Peyer's patch (tissue), 4 donors: ENCODE measurements around the gene UQCR10. TPM values are rescaled to one million over a fixed set of nuclear protein-coding genes. Genes with fewer than 3 reads are reported as not detected.

ENCODE experiments used
- DNase-seq, 3 donors: peaks; one replicate each; pipeline ENCODE4 v3.0.0-alpha.2; 2017 to 2019
- H3K27ac ChIP-seq, 4 donors: fragments of 200-600 bp; sonication (generic); one replicate each; pipeline ENCODE4 v1.5.1; 2016 to 2019
- H3K27me3 ChIP-seq, 2 donors: fragments of 200-600 bp; sonication (generic); one replicate each; pipeline ENCODE4 v1.5.1; 2019
- H3K36me3 ChIP-seq, 3 donors: fragments of 200-600 bp; sonication (generic); one replicate each; pipeline ENCODE4 v1.5.1; 2016 to 2019
- H3K4me1 ChIP-seq, 4 donors: fragments of 200-600 bp; sonication (generic); one replicate each; pipeline ENCODE4 v1.5.1; 2016 to 2019
- H3K4me3 ChIP-seq, 4 donors: fragments of 200-600 bp; sonication (generic); 1 replicate in 3 of 4; 2 replicates in 1 of 4; pipeline ENCODE4 v1.5.1; 2016 to 2019; ENCODE audit warnings: mild to moderate bottlenecking in 1 of 4
- H3K9me3 ChIP-seq, 4 donors: fragments of 200-600 bp; sonication (generic); one replicate each; pipeline ENCODE4 v1.5.1; 2016 to 2019; ENCODE audit warnings: mild to moderate bottlenecking in 1 of 4
- CTCF ChIP-seq, 6 experiments: fragments of 450-650 bp in 4 of 6; fragments of 200-600 bp in 2 of 6; sonication (generic) in 1 of 6; IDR thresholded peaks; one replicate each; pipeline ENCODE4 v1.5.1; 2017 to 2019; ENCODE audit warnings: antibody characterized with exemption in 6 of 6, mild to moderate bottlenecking in 3 of 6, moderate library complexity in 1 of 6
- POLR2A ChIP-seq, 2 donors: fragments of 450-650 bp; IDR thresholded peaks; one replicate each; pipeline ENCODE4 v1.5.1; 2017; ENCODE audit warnings: antibody characterized with exemption in 2 of 2, mild to moderate bottlenecking in 2 of 2, moderate library complexity in 2 of 2
- total RNA-seq, 4 donors: library from RNA; depleted of rRNA; stranded (reverse); fragments of >200 nt; gene quantifications; one replicate each; pipeline ENCODE4 v1.1.0, GENCODE V29; 2016

Gene UQCR10
- total RNA-seq, 4 donors from 2014 or later: 60.9 to 144 (median 88.2) TPM

DNA sequence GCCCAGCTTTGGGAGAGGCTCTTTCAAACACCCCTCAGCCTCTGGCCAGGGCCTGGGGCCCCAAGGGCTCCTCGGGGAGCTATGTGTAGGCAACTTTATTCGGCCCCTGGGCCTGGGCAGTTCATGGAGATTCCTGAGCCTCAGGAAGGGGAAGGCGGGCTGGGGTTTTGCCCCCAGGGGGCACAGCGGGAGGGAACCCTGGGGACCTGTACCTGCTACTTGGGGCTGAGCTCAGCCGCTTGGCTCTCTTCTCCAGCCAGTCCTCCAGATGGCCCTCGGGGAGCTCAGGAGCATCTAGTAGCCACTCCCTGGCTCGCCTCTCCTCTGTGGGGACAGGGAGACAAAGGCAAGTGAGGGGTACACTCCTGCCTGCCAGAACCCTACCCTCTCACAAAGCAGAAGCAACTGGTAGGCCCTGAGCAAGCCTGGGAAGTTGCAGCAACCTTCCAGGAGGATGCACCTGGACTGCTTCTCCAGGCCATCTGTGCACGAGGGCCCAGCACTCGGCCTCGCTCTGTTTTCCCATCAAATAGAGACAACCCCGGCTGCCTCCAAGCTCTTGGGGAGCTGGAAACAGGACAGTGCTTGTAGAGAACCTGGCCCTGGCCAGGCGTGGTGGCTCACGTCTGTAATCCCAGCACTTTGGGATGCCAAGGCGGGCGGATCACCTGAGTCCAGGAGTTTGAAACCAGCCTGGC, 28.9 kb upstream of the UQCR10 start:
- no peak overlapping the region for H3K4me3 ChIP-seq
- H3K27me3 ChIP-seq: no peaks in the 10 kb centered on the region
- H3K27ac ChIP-seq: no peak overlapping the region
- no peaks in the 10 kb centered on the region for H3K9me3 ChIP-seq
- TF ChIP-seq POLR2A (IDR thresholded peaks at IDR 0.05) (no peak), CTCF (IDR thresholded peaks at IDR 0.05) (no peak)
- DNase-seq: no peak
- peaks cover 0 to 7% (median 0%) of the 10 kb centered on the region in 4 donors for H3K4me1 ChIP-seq
- peaks cover 0 to 5% (median 0%) of the 10 kb centered on the region in 3 donors for H3K36me3 ChIP-seq

DNA sequence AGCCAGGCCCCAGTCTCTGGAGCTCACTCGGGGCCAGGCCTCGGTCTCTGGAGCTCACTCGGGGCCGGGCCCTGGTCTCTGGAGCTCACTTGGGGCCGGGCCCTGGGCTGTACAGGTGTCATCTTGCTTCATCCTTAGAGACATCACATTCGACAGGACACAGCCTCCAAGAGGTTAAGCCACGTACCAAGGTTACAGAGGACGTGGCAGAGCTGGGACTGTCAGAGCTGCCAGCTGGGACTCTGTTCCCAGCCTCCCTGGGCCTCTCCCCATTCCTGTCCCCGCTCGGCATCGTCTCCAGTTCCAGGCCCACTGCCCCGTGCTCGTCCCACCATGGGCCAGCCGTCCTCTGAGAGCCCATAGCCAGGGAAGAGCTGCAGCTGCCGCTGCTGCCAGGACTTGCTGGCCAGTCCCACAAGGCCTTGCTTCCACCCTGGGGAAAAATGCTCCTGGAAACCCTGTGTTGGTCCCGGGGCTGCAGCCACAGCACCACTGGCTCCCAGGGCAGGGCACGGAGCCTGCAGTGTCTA, 27.8 kb upstream of the UQCR10 start:
- H3K9me3 ChIP-seq: no peaks in the 10 kb centered on the region
- peaks cover 0 to 5% (median 0%) of the 10 kb centered on the region in 3 donors for H3K36me3 ChIP-seq
- no peak overlapping the region for H3K4me3 ChIP-seq
- no peak overlapping the region for H3K27ac ChIP-seq
- H3K4me1 ChIP-seq: no peaks in the 10 kb centered on the region
- DNase-seq: no peak
- TF ChIP-seq CTCF (IDR thresholded peaks at IDR 0.05) (no peak), POLR2A (IDR thresholded peaks at IDR 0.05) (no peak)
- no peaks in the 10 kb centered on the region for H3K27me3 ChIP-seq

- no peak for TF ChIP-seq POLR2A (IDR thresholded peaks at IDR 0.05)
- no peak for TF ChIP-seq CTCF (IDR thresholded peaks at IDR 0.05)
- no peaks in the 10 kb centered on the region for H3K9me3 ChIP-seq
- H3K4me1 ChIP-seq: no peaks in the 10 kb centered on the region
- no peaks in the 10 kb centered on the region for H3K27me3 ChIP-seq
- peaks cover 0 to 5% (median 0%) of the 10 kb centered on the region in 3 donors for H3K36me3 ChIP-seq
- no peak overlapping the region for H3K27ac ChIP-seq
- no peak overlapping the region for H3K4me3 ChIP-seq
- DNase-seq: no peak
Measured at GRCh38 chr22:29740216-29740615, 27.0 kb upstream of the UQCR10 start.

- Histone ChIP-seq H3K4me3 (no peak overlapping the region), H3K36me3 (peaks cover 0 to 11% (median 0%) of the 10 kb centered on the region in 3 donors)
- TF ChIP-seq CTCF (IDR thresholded peaks at IDR 0.05) (no peak), POLR2A (IDR thresholded peaks at IDR 0.05) (no peak)
Measured at GRCh38 chr22:29741926-29742325, 25.2 kb upstream of the UQCR10 start.

GRCh38 chr22:29742326-29742725, 24.8 kb upstream of the UQCR10 start:
- no peak for TF ChIP-seq CTCF (IDR thresholded peaks at IDR 0.05)
- TF ChIP-seq POLR2A (IDR thresholded peaks at IDR 0.05): no peak
- peaks cover 0 to 14% (median 0%) of the 10 kb centered on the region in 3 donors for H3K36me3 ChIP-seq
- no peak overlapping the region for H3K4me3 ChIP-seq
- no peak overlapping the region for H3K27ac ChIP-seq
- no peaks in the 10 kb centered on the region for H3K9me3 ChIP-seq
- no peaks in the 10 kb centered on the region for H3K27me3 ChIP-seq
- DNase-seq: no peak
- no peaks in the 10 kb centered on the region for H3K4me1 ChIP-seq

More at GRCh38 chr22:29741926-29742325, 25.2 kb upstream of the UQCR10 start:
- DNase-seq: no peak
- no peaks in the 10 kb centered on the region for H3K9me3 ChIP-seq
- H3K27ac ChIP-seq: no peak overlapping the region
- no peaks in the 10 kb centered on the region for H3K4me1 ChIP-seq
- no peaks in the 10 kb centered on the region for H3K27me3 ChIP-seq
